GM21381 (cell line): ENCODE results near the gene BCAT1.
"Not testable (repeated sequence)": the region's sequence is repeated elsewhere in the genome, so short reads cannot be mapped to it uniquely, and the experiment has no call there.

Experiments
- ATAC-seq: cut with Tn5 transposase; IDR thresholded peaks from one replicate; pipeline ENCODE4 v1.9.1; 2021; ENCODE audit warnings: mild to moderate bottlenecking, moderate library complexity; ENCODE audit not compliant: unreplicated experiment

BCAT1 gene

GRCh38 chr12:24960222-24960855, 11.4 kb upstream of the BCAT1 start:
- ATAC-seq = peak; percentile 76

- not testable (repeated sequence) for ATAC-seq
Measured at GRCh38 chr12:24956351-24956750, 7.5 kb upstream of the BCAT1 start.

GRCh38 chr12:24955853-24956252, 7.0 kb upstream of the BCAT1 start:
- no peak for ATAC-seq

GRCh38 chr12:24955389-24955788, 6.5 kb upstream of the BCAT1 start:
- no peak for ATAC-seq

GRCh38 chr12:24954261-24954660, 5.4 kb upstream of the BCAT1 start:
- no peak for ATAC-seq

- no peak for ATAC-seq
Measured at GRCh38 chr12:24952389-24952788, 3.5 kb upstream of the BCAT1 start.

- peak; percentile 38 for ATAC-seq
Measured at GRCh38 chr12:24950231-24950834, 1.4 kb upstream of the BCAT1 start.

- peak; percentile 25 for ATAC-seq
Measured at GRCh38 chr12:24948420-24948756, 513 bp downstream of the BCAT1 start.

GRCh38 chr12:24947541-24948419, 1.1 kb downstream of the BCAT1 start:
- peak; percentile 22 for ATAC-seq

GRCh38 chr12:24945845-24946244, 3.1 kb downstream of the BCAT1 start:
- ATAC-seq = no peak

GRCh38 chr12:24945039-24945438, 3.9 kb downstream of the BCAT1 start:
- ATAC-seq = no peak

- ATAC-seq = no peak
Measured at GRCh38 chr12:24944601-24944975, 4.3 kb downstream of the BCAT1 start.

GRCh38 chr12:24943947-24944600, 4.8 kb downstream of the BCAT1 start:
- no peak for ATAC-seq

GRCh38 chr12:24940157-24940556, 8.7 kb downstream of the BCAT1 start:
- ATAC-seq = no peak

- ATAC-seq = not testable (repeated sequence)
Measured at GRCh38 chr12:24939551-24939950, 9.3 kb downstream of the BCAT1 start.

GRCh38 chr12:24938341-24938740, 10.6 kb downstream of the BCAT1 start:
- ATAC-seq = no peak

GRCh38 chr12:24937553-24938244, 11.2 kb downstream of the BCAT1 start:
- no peak for ATAC-seq

GRCh38 chr12:24933694-24934407, 15.1 kb downstream of the BCAT1 start:
- no peak for ATAC-seq

- ATAC-seq = peak; percentile 90
Measured at GRCh38 chr12:24931666-24932405, 17.1 kb downstream of the BCAT1 start.

GRCh38 chr12:24929953-24930352, 18.9 kb downstream of the BCAT1 start:
- no peak for ATAC-seq
